Retinal pigment epithelial cell (primary cell): ENCODE measurements around the gene ERO1B.
A peak's percentile ranks its signal among the peaks of the same experiment; 100 is the strongest.

ENCODE experiments used
- DNase-seq: peaks from one replicate; pipeline ENCODE4 v3.0.0-alpha.2; 2010; ENCODE audit warnings: low read depth
- H3K4me3 ChIP-seq: 2 replicates; pipeline ENCODE4 v1.5.1; 2011; ENCODE audit warnings: mild to moderate bottlenecking, low read length, control low read depth, moderate library complexity
- TF ChIP-seq, protein P1 (sequence below): conservative IDR thresholded peaks from 2 replicates; pipeline ENCODE4 v1.5.1; 2011; ENCODE audit warnings: low read depth, low read length, control low read depth, inconsistent platforms

The ERO1B gene

DNA sequence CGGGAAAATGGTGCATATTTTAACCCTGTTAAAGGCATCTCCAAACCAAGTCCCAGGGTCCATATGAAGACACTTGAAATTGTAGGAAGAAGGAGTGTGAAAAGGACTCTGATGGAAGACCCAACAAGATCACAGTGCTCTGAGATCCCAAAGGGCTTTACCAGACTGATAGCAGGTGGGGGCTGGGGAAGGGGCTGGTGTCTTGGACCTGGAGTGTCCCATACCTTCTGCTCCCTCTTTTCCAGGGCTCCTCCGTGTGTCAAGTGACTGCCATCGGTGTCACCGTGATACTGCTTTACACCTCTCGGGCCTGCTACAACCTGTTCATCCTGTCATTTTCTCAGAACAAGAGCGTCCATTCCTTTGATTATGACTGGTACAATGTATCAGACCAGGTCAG, 102.1 kb downstream of the ERO1B start:
- TF ChIP-seq, protein P1, sequence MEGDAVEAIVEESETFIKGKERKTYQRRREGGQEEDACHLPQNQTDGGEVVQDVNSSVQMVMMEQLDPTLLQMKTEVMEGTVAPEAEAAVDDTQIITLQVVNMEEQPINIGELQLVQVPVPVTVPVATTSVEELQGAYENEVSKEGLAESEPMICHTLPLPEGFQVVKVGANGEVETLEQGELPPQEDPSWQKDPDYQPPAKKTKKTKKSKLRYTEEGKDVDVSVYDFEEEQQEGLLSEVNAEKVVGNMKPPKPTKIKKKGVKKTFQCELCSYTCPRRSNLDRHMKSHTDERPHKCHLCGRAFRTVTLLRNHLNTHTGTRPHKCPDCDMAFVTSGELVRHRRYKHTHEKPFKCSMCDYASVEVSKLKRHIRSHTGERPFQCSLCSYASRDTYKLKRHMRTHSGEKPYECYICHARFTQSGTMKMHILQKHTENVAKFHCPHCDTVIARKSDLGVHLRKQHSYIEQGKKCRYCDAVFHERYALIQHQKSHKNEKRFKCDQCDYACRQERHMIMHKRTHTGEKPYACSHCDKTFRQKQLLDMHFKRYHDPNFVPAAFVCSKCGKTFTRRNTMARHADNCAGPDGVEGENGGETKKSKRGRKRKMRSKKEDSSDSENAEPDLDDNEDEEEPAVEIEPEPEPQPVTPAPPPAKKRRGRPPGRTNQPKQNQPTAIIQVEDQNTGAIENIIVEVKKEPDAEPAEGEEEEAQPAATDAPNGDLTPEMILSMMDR: no peak
- no peak for DNase-seq
- H3K4me3 ChIP-seq: no peak overlapping the region

DNA sequence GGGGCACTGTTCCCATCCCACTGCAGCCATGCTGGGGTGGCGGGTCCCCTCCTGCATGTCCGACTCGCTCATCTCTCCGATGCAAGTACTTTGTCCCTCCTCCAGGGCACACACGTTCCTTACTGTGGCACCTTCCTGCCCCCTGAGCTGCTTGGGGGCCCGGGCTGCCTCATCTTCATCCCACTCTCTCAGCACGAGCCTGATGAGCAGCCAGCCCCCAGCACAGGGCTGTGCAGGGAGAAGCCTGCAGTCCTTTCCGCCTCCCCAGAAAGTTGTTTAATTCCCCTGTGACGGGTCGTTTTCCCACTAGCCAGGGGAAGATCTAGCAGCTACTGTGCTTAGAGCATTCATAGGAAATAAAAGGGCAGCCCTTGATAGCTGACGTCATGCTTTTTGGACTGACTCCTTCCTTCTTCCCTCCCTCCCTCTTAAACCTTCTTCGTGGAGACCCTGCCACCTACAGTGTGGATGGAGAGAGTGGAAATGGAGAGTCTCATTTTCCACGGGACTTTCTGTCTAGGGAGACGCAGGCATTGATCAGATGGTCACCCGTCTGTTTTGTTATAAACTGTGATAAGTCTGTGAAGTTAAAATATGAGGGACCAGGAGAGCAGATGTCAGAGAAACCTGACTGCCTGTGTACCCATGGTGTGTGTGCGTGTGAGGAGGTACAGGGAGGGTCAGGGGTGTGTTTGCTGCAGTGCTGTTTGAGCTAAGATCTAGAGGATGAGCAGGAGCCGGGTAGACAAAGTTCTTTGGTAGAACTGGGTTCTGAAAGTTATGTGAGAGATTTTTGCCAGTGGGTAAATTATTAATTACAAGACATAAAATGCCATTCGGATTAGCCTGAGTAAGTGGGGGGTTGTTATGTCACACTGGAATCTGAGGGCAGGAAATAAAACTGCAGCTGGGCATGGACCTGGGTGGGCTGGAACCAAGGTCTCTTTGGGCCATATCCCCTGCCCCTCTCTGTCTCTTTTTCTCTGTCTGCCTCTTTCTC, 105.1 kb downstream of the ERO1B start:
- no peak for DNase-seq
- peak overlapping the region; percentile 3 for H3K4me3 ChIP-seq
- TF ChIP-seq, protein P1: no peak

DNA sequence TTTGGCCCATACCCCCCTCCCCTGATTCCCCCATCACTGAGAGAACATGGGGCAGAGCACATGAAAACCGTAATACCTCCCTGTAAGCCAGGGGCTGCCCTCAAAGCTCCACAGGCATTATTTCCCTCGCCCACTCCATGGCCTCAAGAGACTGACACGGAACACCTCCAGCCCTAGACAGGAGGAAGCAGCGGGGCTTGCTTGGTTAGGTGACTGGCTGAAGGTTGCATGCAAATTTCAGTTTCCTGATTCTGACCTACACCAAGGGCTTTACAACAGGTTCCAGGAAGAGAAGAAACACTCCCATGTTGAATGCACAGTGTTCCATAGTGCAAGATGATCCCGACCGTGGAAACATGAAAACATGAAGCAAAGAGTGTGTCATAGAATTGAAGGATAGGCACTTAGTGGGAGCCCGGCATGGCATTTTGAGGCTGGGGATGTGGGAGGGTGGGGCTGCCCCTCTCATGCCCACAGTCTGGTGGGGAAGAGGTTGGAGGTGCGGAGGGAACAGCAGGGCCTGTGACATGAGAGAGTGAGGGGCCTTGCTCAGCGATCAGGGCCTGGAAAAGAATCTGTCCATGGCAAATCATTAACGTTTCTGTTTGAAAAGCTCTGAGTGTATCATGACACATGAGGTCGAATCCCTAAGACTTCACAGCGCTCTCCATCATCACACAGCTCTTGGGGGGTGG, 106.0 kb downstream of the ERO1B start:
- H3K4me3 ChIP-seq: no peak overlapping the region
- TF ChIP-seq, protein P1: no peak
- DNase-seq: no peak

DNA sequence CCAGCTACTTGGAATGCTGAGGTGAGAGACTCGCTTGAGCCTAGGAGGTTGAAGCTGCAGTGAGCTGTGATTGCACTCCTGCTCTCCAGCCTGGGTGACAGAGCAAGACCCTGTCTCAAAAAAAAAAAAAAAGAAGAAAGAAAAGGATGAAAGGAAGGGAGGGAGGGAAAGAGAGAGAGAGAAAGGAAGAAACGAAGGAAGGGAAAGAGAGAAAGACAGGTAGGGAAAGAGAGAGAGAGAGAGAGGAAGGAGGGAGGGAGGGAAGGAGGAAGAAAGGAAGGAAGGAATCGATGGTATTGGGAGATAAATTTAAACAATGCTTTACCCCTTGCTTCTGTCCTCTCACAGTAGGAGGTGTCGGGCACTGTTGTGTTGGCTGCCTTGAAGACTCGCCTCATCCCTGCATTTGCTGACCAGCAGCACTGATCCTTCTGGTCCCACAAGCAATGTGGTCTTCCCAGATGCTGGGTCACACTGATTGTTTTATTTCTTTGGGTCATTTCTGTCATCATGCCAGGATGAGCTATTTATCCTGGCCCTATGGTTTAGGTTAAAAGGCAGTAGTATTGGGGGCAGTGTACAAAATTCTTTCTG, 108.5 kb downstream of the ERO1B start:
- TF ChIP-seq, protein P1: no peak
- no peak for DNase-seq
- H3K4me3 ChIP-seq: no peak overlapping the region

DNA sequence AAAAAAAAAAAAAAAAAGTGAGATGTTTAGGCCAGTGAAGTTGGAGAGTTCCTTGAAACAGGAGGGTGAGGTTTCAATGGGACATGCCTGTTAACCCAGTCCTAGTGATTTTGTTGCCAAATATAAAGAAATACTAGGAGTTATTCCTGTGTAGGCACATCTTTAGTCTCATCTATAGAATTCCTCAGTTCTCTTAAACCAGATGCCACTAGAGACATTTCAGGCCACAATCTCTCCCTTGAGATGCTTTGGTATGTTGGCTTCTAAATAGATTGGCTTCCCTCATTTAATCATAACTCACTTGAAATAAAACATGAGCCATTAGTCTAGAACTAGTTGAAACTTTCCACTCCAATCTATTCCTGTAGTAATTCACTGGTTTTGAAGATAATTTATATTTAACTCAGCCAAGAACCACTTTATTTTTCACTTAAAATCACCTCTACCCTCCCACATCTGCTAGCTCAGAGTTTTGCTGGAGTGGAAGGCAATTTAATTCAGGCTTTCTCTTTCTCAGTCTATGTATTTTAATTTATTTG, 109.6 kb downstream of the ERO1B start:
- no peak overlapping the region for H3K4me3 ChIP-seq
- TF ChIP-seq, protein P1: no peak
- DNase-seq: no peak

DNA sequence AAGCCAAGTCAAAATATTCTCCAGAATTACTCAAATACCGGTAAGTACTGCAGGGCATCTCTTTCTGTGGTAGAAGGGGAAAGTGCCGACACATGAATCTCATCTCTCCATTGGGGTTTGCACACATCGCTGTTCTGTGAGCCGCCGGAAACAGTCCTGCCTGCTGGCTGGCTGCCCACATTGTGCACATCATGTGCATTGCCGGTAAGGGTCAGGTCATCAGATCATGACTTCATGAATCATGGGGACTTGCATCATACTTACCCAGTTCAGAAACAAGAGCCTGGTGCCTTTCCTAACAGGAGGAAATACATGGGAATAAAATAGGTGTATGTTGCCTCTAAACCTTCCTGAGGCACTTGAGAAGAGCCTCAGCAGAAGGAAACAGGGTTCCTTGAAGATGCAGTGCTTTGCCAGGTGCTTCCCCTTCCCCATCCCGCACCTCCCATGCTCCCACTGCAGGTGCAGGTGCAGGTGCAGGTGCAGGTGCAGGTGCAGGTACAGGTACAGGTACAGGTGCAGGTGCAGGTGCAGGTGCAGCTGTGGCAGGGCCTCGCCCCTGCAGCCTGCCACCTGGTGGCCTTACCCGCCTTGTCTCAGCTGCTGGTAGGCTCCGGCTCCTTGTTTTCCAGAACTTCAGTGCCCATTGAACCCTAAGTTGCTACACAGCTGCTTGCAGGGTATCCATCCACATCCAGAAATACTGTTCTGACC, 112.9 kb downstream of the ERO1B start:
- peak; percentile 90 for DNase-seq

More for the DNA sequence above, 112.9 kb downstream of the ERO1B start:
- TF ChIP-seq, protein P1: peak; percentile 25
- H3K4me3 ChIP-seq: no peak overlapping the region
